MM.1S (cell line): ENCODE measurements around the gene VPS54.

ENCODE experiments used
- DNase-seq: peaks from one replicate; pipeline ENCODE4 v3.0.0-alpha.2; 2015
- H2AFZ ChIP-seq: fragments of 300-600 bp; sonication (generic); 2 replicates; pipeline ENCODE4 v1.6.0; 2016; ENCODE audit warnings: antibody characterized with exemption, low read length
- H3F3A ChIP-seq: fragments of 300-600 bp; sonication (generic); 2 replicates; pipeline ENCODE4 v1.6.1; 2016; ENCODE audit warnings: mild to moderate bottlenecking, antibody characterized with exemption, low read length, moderate library complexity, mixed read lengths; ENCODE audit not compliant: insufficient read depth
- H3K27ac ChIP-seq: fragments of 300-600 bp; sonication (generic); 2 replicates; pipeline ENCODE4 v1.5.1; 2016; ENCODE audit warnings: mild to moderate bottlenecking, low read length
- H3K27me3 ChIP-seq: fragments of 300-600 bp; sonication (generic); replicated peaks from 2 replicates; pipeline ENCODE4 v1.6.0; 2016; ENCODE audit warnings: low read length; ENCODE audit not compliant: insufficient read depth
- H3K36me3 ChIP-seq: fragments of 300-600 bp; sonication (generic); replicated peaks from 2 replicates; pipeline ENCODE4 v1.6.1; 2016; ENCODE audit warnings: mild to moderate bottlenecking, low read length, mixed read lengths; ENCODE audit not compliant: insufficient read depth
- H3K4me1 ChIP-seq: fragments of 300-600 bp; sonication (generic); 2 replicates; pipeline ENCODE4 v1.6.1; 2016; ENCODE audit warnings: low read length, mixed read lengths
- H3K4me2 ChIP-seq: fragments of 300-600 bp; sonication (generic); 2 replicates; pipeline ENCODE4 v1.6.0; 2016; ENCODE audit warnings: low read depth, low read length
- H3K4me3 ChIP-seq: fragments of 300-600 bp; sonication (generic); 2 replicates; pipeline ENCODE4 v1.5.1; 2016; ENCODE audit warnings: low read length, mixed read lengths
- H3K79me2 ChIP-seq: fragments of 300-600 bp; sonication (generic); 2 replicates; pipeline ENCODE4 v1.6.1; 2016; ENCODE audit warnings: mixed run types, low read length, mixed read lengths
- H3K9ac ChIP-seq: fragments of 300-600 bp; sonication (generic); 2 replicates; pipeline ENCODE4 v1.6.1; 2016; ENCODE audit warnings: low read length, mixed read lengths
- H3K9me2 ChIP-seq: fragments of 300-600 bp; sonication (generic); replicated peaks from 2 replicates; pipeline ENCODE4 v1.6.1; 2016; ENCODE audit warnings: mild to moderate bottlenecking, low read length, mixed read lengths; ENCODE audit not compliant: insufficient read depth
- H3K9me3 ChIP-seq: fragments of 300-600 bp; sonication (generic); replicated peaks from 2 replicates; pipeline ENCODE4 v1.6.1; 2016; ENCODE audit warnings: mild to moderate bottlenecking, low read length, mixed read lengths; ENCODE audit not compliant: insufficient read depth
- H4K20me1 ChIP-seq: fragments of 300-600 bp; sonication (generic); 2 replicates; pipeline ENCODE4 v1.6.1; 2016; ENCODE audit warnings: mild to moderate bottlenecking, low read length, moderate library complexity, mixed read lengths; ENCODE audit not compliant: insufficient read depth
- EZH2 ChIP-seq: fragments of 300-600 bp; sonication (generic); optimal IDR thresholded peaks from 2 replicates; pipeline ENCODE3; 2017; ENCODE audit warnings: low read depth, mild to moderate bottlenecking, antibody characterized with exemption, low read length, mixed read lengths
- EZH2phosphoT487 ChIP-seq: fragments of 300-600 bp; sonication (generic); IDR thresholded peaks from 2 replicates; pipeline ENCODE4 v1.6.1; 2018; ENCODE audit warnings: antibody characterized with exemption, low read length
- TF ChIP-seq, protein P1 (sequence below): fragments of 300-600 bp; sonication (generic); IDR thresholded peaks from 2 replicates; pipeline ENCODE4 v1.5.1; 2016; ENCODE audit warnings: antibody characterized with exemption, low read length, mixed read lengths

Gene VPS54

DNA sequence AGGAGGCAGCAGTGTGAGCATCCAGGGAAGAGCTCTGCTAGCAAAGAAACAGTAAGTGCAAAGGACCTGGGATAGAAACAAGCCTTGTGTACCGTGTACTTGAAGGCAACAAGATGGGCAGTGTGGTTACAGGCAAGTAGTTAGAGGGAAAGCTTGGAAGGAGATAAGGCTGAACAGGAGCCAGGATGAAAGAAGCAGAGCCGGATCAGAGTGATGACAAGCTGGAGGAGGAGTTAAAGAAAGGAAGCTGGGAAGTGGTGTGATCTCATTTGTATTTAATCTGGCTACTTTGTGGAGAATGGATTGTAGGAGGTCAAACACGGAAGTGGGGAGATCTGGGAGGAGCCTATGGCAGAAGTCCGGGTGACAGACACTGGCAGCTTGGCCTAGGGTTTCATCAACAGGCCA is 44.7 kb upstream of the VPS54 start:
- no peak overlapping the region for H3K9ac ChIP-seq

DNA sequence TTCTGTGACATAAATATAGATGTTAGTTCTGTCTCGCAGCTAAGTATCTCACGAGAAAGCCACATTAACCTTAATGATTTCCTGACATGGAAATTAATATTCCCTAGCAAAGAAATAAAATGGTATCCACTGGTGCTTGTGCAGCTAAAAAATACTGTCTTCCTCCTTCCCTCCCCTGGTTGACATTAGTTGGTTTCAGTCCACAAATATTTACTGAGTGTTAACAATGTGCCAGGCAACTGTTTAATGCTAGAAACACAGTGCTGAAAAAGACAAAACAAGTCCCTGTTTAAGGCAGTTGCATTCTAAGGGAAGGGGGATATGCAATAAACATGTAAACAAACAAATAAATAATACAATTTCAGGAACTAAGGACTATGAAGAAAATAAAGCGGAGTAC is 44.2 kb upstream of the VPS54 start:
- Histone ChIP-seq H3K27ac (peak overlapping the region; percentile 27; the same call in 1 of the 2 replicates), H3K79me2 (no peaks in the 10 kb centered on the region), H3K4me1 (peaks cover 20% of the 10 kb centered on the region), H3K9me2 (no peaks in the 10 kb centered on the region), H3K9me3 (no peaks in the 10 kb centered on the region), H3K36me3 (no peaks in the 10 kb centered on the region), H3K9ac (no peak overlapping the region), H3K4me3 (no peak overlapping the region), H3K27me3 (no peaks in the 10 kb centered on the region), H4K20me1 (no peaks in the 10 kb centered on the region), H3F3A (peaks cover 14% of the 10 kb centered on the region), H2AFZ (no peak overlapping the region), H3K4me2 (peak overlapping the region; percentile 15; the same call in 1 of the 2 replicates)
- TF ChIP-seq EZH2phosphoT487, result no peak
- TF ChIP-seq, protein P1, sequence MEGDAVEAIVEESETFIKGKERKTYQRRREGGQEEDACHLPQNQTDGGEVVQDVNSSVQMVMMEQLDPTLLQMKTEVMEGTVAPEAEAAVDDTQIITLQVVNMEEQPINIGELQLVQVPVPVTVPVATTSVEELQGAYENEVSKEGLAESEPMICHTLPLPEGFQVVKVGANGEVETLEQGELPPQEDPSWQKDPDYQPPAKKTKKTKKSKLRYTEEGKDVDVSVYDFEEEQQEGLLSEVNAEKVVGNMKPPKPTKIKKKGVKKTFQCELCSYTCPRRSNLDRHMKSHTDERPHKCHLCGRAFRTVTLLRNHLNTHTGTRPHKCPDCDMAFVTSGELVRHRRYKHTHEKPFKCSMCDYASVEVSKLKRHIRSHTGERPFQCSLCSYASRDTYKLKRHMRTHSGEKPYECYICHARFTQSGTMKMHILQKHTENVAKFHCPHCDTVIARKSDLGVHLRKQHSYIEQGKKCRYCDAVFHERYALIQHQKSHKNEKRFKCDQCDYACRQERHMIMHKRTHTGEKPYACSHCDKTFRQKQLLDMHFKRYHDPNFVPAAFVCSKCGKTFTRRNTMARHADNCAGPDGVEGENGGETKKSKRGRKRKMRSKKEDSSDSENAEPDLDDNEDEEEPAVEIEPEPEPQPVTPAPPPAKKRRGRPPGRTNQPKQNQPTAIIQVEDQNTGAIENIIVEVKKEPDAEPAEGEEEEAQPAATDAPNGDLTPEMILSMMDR, result no peak
- TF ChIP-seq EZH2, result no peak
- DNase-seq, result no peak

More for the DNA sequence above, 44.7 kb upstream of the VPS54 start:
- no peak overlapping the region for H3K4me2 ChIP-seq
- H3K36me3 ChIP-seq, result no peaks in the 10 kb centered on the region
- H3F3A ChIP-seq, result peaks cover 14% of the 10 kb centered on the region
- TF ChIP-seq EZH2phosphoT487, result no peak
- TF ChIP-seq, protein P1, result no peak
- no peak for TF ChIP-seq EZH2
- H3K79me2 ChIP-seq, result no peaks in the 10 kb centered on the region
- no peak overlapping the region for H3K27ac ChIP-seq
- H3K4me1 ChIP-seq, result peaks cover 20% of the 10 kb centered on the region
- no peaks in the 10 kb centered on the region for H3K9me3 ChIP-seq
- H3K4me3 ChIP-seq, result no peak overlapping the region
- no peaks in the 10 kb centered on the region for H3K9me2 ChIP-seq
- no peak overlapping the region for H2AFZ ChIP-seq
- no peak for DNase-seq
- H3K27me3 ChIP-seq, result no peaks in the 10 kb centered on the region
- no peaks in the 10 kb centered on the region for H4K20me1 ChIP-seq

DNA sequence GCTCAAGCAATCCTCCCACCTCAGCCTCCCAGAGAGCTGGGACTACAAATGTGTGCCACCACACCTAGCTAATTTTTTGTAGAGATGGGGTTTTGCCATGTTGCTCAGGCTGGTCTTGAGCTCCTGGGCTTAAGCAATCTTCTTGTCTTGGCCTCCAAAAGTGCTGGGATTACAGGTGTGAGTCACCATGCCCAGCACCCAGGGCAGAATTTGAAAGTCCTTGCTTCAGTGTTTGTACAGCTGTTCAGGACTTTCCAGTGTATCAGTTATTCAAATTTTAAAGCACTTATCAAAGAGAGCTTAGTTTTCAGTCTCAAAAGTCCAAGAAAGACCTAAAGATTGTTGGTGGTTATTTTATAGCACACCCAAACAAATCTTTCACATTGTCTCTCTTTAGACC is 43.6 kb upstream of the VPS54 start:
- peak overlapping the region; percentile 27; the same call in 1 of the 2 replicates for H3K27ac ChIP-seq
- DNase-seq, result peak; percentile 75

More for the DNA sequence above, 43.6 kb upstream of the VPS54 start:
- no peaks in the 10 kb centered on the region for H4K20me1 ChIP-seq
- no peak overlapping the region for H3K9ac ChIP-seq
- peak overlapping the region; percentile 15; the same call in 1 of the 2 replicates for H3K4me2 ChIP-seq
- no peak for TF ChIP-seq EZH2
- TF ChIP-seq, protein P1, result no peak
- no peaks in the 10 kb centered on the region for H3K79me2 ChIP-seq
- no peak overlapping the region for H2AFZ ChIP-seq
- no peak overlapping the region for H3K4me3 ChIP-seq
- no peaks in the 10 kb centered on the region for H3K36me3 ChIP-seq
- H3K27me3 ChIP-seq, result no peaks in the 10 kb centered on the region
- H3K9me2 ChIP-seq, result no peaks in the 10 kb centered on the region
- peaks cover 14% of the 10 kb centered on the region for H3F3A ChIP-seq
- H3K9me3 ChIP-seq, result no peaks in the 10 kb centered on the region
- peaks cover 24% of the 10 kb centered on the region for H3K4me1 ChIP-seq
